HG03432 (cell line): ENCODE measurements around the gene KRTAP5-6.

Experiments
- ATAC-seq: cut with Tn5 transposase; IDR thresholded peaks from one replicate; pipeline ENCODE4 v1.9.1; 2021; ENCODE audit warnings: mild to moderate bottlenecking, moderate library complexity; ENCODE audit not compliant: unreplicated experiment

KRTAP5-6 gene

GRCh38 chr11:1732418-1733008 is 35.5 kb downstream of the KRTAP5-6 start:
- no peak for ATAC-seq

DNA sequence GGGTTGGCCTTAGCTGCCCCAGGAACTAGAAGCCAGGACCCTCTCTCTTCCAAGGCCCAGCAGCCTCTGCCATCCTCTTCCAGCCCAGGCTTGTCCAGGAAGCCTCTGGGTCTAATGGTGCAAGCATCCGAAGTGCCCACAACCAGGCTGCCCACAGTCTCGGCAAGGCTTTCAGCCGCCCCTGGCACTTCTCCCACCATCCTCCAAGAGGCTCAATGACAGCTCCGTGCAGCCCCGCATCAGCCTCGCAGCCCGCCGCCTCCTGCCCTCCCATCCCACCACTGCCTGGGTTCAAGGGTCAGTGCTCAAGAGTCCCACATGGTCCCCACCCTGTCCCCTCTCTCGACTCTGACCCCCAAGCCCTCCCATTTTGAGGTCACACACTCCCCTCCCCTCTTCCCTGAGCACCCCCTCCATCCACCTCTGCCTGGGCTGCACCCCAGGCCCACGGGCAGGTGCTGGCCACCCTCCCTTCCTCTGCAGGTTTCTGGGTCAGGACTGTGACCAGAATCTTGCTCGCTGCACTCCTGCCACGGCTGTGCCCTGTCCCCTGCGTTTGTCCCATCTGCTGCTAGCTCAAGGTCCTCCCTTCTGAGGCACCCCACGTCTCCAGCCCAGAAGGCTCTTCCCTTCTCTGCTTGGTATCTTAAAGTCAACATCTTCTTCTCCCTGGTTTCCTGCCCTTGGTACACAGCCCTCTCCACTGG is 36.2 kb downstream of the KRTAP5-6 start:
- ATAC-seq = no peak

DNA sequence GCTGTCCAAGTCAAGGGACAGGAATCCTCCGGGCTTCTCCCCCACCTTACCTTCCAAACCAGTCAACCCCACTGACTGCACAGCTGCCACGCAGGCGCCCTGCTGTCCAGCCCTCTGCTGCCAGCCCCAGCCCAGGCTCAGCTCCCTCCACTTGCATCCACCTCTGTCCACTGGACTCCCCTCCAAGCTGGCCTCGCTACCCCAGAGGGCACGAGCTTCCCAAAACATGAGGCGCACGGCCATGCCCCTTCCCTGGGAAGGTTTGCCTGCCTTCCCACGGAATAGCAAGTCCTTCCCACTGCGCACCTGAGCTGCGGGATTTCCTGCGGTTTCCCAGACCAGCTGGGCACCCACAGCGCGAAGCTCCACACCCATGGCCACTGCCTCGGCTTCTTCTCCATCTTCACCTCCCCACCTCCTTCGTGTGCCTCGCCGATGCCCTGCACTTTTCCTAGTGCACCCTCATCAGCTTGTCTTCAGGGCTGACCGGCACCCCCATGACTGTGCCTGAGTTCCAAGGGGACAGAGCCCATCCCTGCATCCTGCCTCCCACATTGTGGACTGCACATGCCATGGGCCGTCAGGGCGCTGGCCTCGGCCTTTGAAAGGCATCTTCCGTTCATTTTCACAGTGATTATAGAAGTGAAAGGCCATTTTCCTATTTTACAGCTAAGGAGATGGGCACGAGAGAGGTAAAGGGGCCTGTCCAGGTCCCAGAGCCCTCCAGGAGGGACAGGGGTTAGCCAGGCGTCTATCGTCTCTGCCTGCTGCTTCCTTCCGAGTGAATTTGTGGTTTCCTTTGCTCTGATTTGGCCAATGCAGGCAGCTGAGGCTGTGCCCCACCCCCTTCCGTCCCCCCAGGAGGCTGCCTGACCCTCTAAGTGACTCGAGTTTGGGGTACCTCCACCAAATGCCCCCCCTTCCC is 37.0 kb downstream of the KRTAP5-6 start:
- ATAC-seq = no peak

DNA sequence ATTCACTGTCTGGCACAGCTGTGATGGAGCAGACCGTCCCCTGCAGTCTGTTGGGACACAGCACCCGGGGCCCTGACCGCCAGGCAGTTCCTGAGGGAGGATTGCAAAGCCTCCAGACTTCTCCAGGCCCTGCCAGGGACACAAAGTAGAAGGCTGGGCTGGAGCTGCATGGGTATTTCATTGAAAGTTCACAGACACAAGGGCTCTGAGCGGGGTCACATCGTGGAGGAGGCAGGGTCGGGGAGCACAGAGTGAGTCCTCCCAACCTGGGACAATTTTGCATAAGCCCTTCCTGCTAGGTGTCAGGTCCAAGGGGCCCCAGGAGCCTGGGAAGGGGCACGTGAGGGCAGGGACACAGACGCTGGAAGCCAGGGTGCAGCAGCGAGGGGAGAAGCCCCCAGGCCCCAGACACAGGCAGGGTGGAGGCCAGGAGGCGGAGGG is 37.7 kb downstream of the KRTAP5-6 start:
- ATAC-seq = no peak

- no peak for ATAC-seq
Measured at GRCh38 chr11:1735271-1735670, 38.3 kb downstream of the KRTAP5-6 start.

- ATAC-seq = no peak
Measured at GRCh38 chr11:1736447-1736992, 39.5 kb downstream of the KRTAP5-6 start.

DNA sequence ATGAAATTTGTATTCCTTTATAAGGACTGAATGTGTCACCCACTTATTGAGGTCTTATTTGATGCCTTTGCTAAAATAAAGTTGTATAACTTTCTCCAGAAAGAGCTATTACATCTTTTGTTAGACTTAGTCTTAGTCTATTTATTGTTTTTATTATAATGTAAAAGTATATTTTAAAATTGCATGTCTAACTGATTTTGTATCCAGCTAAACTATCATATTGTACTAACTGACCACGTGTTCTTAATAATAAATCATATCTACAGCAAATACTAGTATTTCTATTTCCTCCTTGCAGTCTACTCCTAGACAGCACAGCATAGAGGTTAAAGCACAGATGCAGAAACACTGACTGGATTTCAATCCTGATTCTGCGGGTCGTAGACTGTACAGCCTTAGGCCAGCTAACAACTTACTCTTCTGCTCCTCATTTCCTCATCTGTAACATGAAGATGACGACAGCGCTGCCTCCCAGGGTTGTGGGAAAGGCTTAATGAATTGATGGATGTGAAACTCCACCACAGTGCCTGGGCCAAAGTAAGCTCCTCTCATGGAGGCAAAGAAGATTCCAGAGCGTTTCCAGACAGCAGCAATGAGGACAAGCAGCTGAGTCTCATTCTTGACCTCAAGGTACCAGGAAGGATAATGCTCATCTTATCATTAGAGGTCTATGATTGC is 40.2 kb downstream of the KRTAP5-6 start:
- no peak for ATAC-seq

DNA sequence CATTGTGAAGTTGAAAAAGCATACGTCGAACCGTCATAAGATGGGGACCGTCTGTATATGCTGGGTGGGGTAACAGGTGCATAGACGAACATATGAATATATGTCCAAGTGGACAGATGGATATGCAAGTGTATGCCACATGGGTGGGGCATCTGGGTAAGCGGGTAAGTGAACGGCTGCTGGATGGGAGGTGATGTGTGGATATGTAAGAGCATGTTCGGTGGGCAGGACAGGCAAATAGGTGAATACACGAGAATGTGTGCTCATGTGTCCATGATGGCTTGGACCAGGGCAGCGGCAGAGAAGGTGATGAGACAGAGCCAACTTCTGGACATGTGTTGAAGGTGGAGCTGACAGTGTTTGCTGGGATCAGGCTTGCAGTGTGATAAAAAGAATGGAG is 41.4 kb downstream of the KRTAP5-6 start:
- ATAC-seq = no peak

DNA sequence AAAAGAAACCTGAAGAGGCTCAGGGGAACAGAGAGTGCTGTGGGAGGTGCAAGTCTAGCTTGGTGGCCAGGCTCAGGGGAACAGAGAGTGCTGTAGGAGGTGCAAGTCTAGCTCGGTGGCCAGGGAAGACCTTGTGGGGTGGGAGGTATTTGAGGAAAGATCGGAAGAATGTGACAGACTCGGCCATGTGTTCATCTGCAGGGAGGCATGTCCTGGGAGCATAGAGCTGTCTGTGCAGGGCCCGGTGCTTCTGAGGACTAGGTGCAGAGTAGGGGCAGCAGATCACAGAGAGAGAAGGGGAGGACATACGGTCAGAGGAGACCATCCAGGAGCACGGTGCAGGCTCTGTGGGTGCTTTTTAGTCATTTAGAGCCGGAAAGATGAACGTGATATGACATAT is 42.6 kb downstream of the KRTAP5-6 start:
- ATAC-seq = no peak

DNA sequence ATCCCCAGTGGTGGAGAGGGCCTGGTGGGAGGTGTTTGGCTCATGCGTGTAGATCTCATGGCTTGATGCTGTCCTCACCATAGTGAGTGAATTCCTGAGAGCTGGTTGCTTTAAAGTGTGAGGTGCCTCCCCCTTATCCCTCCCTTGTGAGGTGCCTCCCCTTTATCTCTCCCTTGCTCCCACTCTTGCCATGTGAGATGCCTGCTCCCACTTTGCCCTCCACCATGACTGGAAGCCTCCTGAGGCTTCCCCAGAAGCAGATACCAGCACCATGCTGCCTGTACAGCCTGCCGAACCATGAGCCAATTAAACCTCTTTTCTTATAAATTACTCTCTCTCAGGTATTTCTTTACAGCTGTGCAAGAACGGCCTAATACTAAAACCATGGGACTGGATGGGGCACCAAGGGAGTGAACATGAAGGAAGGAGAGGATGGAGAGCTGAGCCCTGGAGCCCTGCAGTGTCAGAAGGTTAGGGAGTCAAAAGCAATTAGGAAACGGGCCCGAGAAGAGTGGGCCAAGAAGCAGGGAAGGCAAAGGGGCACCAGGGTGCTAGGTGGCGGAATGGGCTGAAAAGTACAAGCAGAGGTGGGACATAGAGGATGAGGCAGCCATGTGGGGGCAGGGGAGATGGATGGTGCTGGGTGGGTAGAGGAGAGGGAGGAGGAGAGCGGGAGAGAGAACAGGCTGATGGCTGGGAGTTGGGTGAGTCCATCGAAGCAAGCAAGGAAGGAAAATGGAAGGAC is 44.0 kb downstream of the KRTAP5-6 start:
- ATAC-seq = no peak

GRCh38 chr11:1741741-1742140 is 44.7 kb downstream of the KRTAP5-6 start:
- ATAC-seq = no peak

DNA sequence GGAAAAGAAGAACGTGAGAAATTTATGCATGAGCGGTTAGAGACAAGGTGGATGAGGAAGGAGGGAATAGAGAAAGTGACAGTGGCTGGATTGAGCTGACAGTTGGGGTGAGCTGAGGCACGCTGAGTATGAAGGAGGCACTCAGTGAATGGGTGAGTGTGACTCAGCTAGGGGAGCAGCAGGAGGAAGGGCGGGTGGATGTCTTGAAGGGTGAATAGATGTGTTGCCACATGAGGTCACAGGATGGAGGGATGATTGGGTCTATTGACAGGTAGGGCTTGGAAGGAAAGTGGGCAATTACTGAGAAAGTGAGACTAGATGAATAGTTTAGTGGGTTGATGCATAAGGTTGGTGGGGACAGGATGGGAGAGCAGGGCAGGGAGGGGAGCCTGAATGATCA is 45.4 kb downstream of the KRTAP5-6 start:
- no peak for ATAC-seq

DNA sequence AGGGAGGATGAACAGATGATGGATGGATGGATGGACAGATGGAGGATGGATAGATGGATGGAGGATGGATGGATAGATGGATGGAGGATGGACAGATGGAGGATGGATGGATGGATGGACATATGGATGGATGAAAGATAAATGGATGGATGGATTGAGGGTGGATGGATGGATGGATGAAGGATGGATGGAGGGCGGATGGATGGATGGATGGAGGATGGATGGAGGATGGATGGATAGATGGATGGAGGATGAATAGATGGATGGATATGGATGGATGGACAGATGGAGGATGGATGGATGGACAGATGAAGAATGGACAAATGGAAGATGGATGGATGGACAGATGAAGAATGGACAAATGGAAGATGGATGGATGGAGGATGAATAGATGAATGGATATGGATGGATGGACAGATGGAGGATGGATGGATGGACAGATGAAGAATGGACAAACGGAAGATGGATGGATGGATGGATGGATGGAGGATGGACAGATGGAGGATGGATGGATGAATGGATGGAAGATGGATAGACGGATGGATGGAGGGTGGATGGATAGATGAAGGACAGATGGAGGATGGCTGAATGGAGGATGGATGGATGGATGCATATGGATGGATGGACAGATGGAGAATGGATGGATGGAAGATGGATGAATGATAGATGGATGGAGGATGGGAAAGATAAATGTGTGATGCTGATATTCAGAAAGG is 46.0 kb downstream of the KRTAP5-6 start:
- no peak for ATAC-seq

DNA sequence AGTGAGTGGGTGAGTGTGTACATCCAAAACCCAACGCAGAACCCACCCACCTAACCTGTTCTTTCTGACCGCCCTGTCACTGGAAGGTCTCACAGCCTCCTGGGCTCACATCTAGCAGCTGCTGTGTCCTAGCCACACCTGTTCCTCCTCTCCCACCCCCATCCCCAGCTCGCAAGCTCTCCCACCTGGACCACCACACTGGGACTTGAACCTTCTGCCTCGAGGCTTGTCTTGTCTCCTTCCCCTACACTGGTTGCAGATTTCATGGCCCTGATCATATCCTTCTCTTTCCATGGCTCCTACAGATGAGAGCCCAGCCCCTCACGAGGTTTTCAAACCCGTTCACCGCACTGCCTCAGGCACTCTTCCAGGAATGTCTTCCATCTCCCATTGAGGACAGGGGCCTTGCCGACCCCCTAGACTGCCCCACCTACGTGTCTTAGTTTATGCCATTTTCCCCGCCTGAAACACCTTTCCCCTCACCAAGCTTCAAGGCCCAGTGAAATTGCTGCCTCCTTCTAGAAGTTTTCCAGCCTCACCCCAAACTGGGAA is 46.7 kb downstream of the KRTAP5-6 start:
- no peak for ATAC-seq

DNA sequence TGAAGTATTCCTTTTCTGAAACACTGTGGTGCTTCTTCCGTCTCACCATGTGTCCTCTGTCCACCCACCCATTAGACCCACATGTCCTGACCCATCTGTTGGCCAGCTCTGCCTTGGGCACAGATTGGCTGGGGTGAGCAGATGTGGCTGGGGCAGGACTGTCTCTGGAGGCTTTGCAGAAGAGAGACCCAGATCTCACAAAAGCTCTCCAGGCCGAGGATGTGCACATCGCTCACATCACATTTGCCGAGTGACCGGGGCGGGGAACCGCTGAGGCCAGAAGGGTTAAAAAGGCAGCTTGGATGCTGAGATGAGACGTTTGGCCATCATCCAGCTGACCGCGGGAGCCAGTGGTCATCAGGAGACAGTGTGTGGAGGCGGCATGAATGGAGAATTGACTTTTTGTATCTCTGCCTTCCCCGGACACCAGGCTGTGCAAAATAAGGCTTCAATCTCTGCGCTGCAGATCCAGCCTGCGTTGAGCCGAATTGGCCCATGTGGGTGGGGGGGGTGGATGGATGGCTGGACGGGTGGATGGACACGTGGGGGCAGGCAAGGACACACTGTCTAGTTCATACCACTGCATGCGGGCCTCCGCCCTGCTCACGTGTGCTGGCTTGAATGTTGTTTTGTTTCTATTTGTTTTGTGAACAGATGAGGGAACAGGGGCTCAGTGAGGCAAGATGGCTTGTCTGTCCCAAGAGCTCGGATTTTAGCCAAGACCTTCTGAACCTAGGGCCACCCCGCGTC is 47.3 kb downstream of the KRTAP5-6 start:
- ATAC-seq = no peak

- no peak for ATAC-seq
Measured at GRCh38 chr11:1744891-1745700, 48.1 kb downstream of the KRTAP5-6 start.

DNA sequence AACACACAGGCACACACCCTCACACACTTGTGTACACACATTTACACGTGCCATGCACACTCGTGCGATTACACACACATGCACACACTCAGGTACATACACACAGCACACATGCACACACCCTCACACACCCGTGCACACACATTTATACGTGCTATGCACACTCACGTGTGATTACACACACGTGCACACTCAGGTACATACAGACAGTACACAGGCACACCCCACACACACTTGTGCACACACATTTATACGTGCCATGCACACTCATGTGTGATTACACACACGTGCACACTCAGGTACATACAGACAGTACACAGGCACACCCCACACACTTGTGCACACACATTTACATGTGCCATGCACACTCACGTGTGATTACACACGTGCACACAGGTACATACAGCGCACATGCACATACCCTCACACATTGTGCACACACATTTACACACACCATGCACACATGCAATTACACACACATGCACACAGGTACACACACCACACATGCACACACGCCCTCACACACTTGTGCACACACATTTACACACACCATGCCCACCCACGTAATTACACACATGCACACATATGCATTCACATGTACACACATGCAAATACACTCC is 48.8 kb downstream of the KRTAP5-6 start:
- no peak for ATAC-seq
